ENCODE results near the gene CDH3. TPM values are rescaled to one million over a fixed set of nuclear protein-coding genes. Genes with fewer than 3 reads are reported as not detected.

CDH3 gene
- polyA plus RNA-seq, 1 donor (not counting 4 experiments of a cell fraction or from before 2014, with no cell fraction given) = 366 TPM

DNA sequence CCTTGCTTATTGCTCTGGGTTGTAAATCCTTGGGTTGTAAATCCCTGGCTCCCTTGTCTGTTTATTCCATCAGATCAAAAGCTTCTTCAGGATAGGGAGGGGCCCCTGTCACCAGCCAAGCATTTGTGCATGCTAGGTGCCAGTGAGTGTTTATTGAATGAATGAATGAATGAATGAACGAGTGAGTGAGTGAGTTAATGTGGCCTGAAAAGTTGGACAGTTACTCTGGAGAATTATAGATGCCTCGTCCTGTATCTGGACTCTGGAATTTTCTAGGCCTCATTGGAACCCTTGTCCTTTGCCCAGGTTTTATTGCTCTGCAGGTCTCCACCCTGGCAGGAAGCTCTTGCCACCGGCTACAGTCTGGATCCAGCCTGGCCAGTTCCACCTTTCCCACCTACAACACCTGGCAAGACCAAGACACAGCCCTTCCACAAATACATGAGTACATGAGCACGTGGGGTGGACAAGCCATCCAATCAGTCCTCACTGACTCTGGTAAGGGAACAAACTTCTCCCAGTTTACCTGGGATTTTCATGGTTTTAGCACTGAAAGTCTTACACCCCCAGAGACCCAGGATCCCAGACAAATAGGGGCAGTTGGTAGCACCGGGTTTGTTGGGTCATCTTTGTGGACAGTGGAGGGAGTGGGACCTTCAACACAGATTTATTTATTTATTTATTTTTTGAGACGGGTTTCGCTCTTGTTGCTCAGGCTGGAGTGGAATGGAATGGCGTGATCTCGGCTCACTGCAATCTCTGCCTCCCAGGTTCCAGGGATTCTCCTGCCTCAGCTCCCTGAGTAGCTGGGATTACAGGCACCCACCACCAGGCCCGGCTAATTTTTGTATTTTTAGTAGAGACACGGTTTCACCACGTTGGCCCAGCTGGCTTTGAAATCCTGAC, 77.3 kb downstream of the CDH3 start:
- Histone ChIP-seq H3K9me3 (ENCODE audit: control insufficient read depth, low read depth, low read length) (no peaks in the 10 kb centered on the region), H3K4me1 (ENCODE audit: control insufficient read depth, extremely low read depth, insufficient read depth, low read length) (peaks cover 7% of the 10 kb centered on the region), H3K9me1 (ENCODE audit: control insufficient read depth, extremely low read depth, insufficient read depth, low read length) (no peaks in the 10 kb centered on the region), H3K4me3 (ENCODE audit: control insufficient read depth in 2 of 3, extremely low read depth in 1 of 3, insufficient read depth in 2 of 3, low read depth in 1 of 3, low read length in 3 of 3) (no peak overlapping the region), H3K36me3 (ENCODE audit: control insufficient read depth in 2 of 2, extremely low read depth in 1 of 2, insufficient read depth in 2 of 2, low read length in 2 of 2) (no peaks in the 10 kb centered on the region), H3K79me2 (ENCODE audit: control insufficient read depth, insufficient read depth, low read length) (no peaks in the 10 kb centered on the region), H3K27ac (ENCODE audit: control insufficient read depth, insufficient read depth, low read length) (no peak overlapping the region), H2AFZ (ENCODE audit: control insufficient read depth, low read length) (no peak overlapping the region), H4K20me1 (ENCODE audit: control insufficient read depth, extremely low read depth, insufficient read depth, low read length) (no peaks in the 10 kb centered on the region), H3K9ac (ENCODE audit: control insufficient read depth, extremely low read depth, insufficient read depth, low read length) (no peak overlapping the region), H3K27me3 (ENCODE audit: control insufficient read depth, extremely low read depth, insufficient read depth, low read length) (no peaks in the 10 kb centered on the region), H3K4me2 (ENCODE audit: control insufficient read depth, extremely low read depth, insufficient read depth, low read depth, low read length) (no peak overlapping the region)
- DNase-seq (ENCODE audit: low read depth, low spot score) (no peak), FAIRE-seq (no peak)
- dilution Hi-C loops (cut with MboI; ENCODE audit: extremely low pct_ligation_motif_present, low sequenced_read_pairs) = no loop called here
- no peak for TF ChIP-seq EZH2 (IDR thresholded peaks at IDR 0.05; ENCODE audit: low read length)
- TF ChIP-seq, protein P1, sequence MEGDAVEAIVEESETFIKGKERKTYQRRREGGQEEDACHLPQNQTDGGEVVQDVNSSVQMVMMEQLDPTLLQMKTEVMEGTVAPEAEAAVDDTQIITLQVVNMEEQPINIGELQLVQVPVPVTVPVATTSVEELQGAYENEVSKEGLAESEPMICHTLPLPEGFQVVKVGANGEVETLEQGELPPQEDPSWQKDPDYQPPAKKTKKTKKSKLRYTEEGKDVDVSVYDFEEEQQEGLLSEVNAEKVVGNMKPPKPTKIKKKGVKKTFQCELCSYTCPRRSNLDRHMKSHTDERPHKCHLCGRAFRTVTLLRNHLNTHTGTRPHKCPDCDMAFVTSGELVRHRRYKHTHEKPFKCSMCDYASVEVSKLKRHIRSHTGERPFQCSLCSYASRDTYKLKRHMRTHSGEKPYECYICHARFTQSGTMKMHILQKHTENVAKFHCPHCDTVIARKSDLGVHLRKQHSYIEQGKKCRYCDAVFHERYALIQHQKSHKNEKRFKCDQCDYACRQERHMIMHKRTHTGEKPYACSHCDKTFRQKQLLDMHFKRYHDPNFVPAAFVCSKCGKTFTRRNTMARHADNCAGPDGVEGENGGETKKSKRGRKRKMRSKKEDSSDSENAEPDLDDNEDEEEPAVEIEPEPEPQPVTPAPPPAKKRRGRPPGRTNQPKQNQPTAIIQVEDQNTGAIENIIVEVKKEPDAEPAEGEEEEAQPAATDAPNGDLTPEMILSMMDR (optimal IDR thresholded peaks at IDR 0.05 in 1 of 3, IDR thresholded peaks at IDR 0.05 in 1 of 3, conservative IDR thresholded peaks at IDR 0.05 in 1 of 3; ENCODE audit: extremely low read depth in 1 of 3, insufficient read depth in 2 of 3, low read length in 3 of 3) = no peak

DNA sequence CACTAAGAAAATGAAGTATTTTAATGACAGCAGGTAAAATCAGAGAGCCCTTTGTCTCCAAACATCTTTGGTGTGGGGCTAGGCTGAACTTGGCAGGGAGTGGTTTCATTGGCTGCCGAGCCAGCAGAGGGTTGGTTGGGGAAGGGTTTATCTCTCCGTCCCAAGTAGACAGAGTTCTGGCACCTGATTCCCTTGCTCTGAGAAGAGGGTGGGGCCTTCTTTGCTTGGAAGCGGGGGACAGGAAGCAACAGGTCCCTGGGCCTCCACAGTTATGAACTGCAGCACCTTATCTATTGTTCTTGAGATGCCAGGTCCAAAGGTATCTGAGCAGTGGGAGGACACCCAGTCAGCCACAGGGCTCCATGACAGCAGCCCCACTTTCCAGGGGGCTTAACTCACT, 79.7 kb downstream of the CDH3 start:
- Histone ChIP-seq H3K4me2 (ENCODE audit: control insufficient read depth, extremely low read depth, insufficient read depth, low read depth, low read length) (no peak overlapping the region), H3K9ac (ENCODE audit: control insufficient read depth, extremely low read depth, insufficient read depth, low read length) (no peak overlapping the region), H3K79me2 (ENCODE audit: control insufficient read depth, insufficient read depth, low read length) (no peaks in the 10 kb centered on the region), H2AFZ (ENCODE audit: control insufficient read depth, low read length) (no peak overlapping the region), H4K20me1 (ENCODE audit: control insufficient read depth, extremely low read depth, insufficient read depth, low read length) (no peaks in the 10 kb centered on the region), H3K4me3 (ENCODE audit: control insufficient read depth in 2 of 3, extremely low read depth in 1 of 3, insufficient read depth in 2 of 3, low read depth in 1 of 3, low read length in 3 of 3) (no peak overlapping the region), H3K27ac (ENCODE audit: control insufficient read depth, insufficient read depth, low read length) (no peak overlapping the region), H3K27me3 (ENCODE audit: control insufficient read depth, extremely low read depth, insufficient read depth, low read length) (no peaks in the 10 kb centered on the region), H3K36me3 (ENCODE audit: control insufficient read depth in 2 of 2, extremely low read depth in 1 of 2, insufficient read depth in 2 of 2, low read length in 2 of 2) (no peaks in the 10 kb centered on the region), H3K9me3 (ENCODE audit: control insufficient read depth, low read depth, low read length) (no peaks in the 10 kb centered on the region), H3K4me1 (ENCODE audit: control insufficient read depth, extremely low read depth, insufficient read depth, low read length) (peaks cover 7% of the 10 kb centered on the region), H3K9me1 (ENCODE audit: control insufficient read depth, extremely low read depth, insufficient read depth, low read length) (no peaks in the 10 kb centered on the region)
- no peak for DNase-seq (ENCODE audit: low read depth, low spot score)
- FAIRE-seq = no peak
- no peak for TF ChIP-seq EZH2 (IDR thresholded peaks at IDR 0.05; ENCODE audit: low read length)
- TF ChIP-seq, protein P1 (optimal IDR thresholded peaks at IDR 0.05 in 1 of 3, IDR thresholded peaks at IDR 0.05 in 1 of 3, conservative IDR thresholded peaks at IDR 0.05 in 1 of 3; ENCODE audit: extremely low read depth in 1 of 3, insufficient read depth in 2 of 3, low read length in 3 of 3) = no peak
- dilution Hi-C loops (cut with MboI; ENCODE audit: extremely low pct_ligation_motif_present, low sequenced_read_pairs) = no loop called here

All from keratinocyte (primary cell).